ENCODE data around the gene ZNF638.

GRCh38 chr2:71478806-71479205, 147.2 kb downstream of the ZNF638 start:
- no peak for TF ChIP-seq CTCF (IDR thresholded peaks at IDR 0.05)
- TF ChIP-seq POLR2A (IDR thresholded peaks at IDR 0.05), result no peak
